Muscle layer of colon (tissue), 2 donors: ENCODE measurements around the gene DQX1.
"Not testable (repeated sequence)": the region's sequence is repeated elsewhere in the genome, so short reads cannot be mapped to it uniquely, and the experiment has no call there.

Experiments
- H3K27ac ChIP-seq: one replicate; pipeline ENCODE4 v1.7.0; 2013; ENCODE audit warnings: low read depth, mild to moderate bottlenecking, low read length, moderate library complexity
- H3K27me3 ChIP-seq, 2 donors: one replicate each; pipeline ENCODE4 v1.7.0; 2013; ENCODE audit warnings: low read length in 2 of 2, mild to moderate bottlenecking in 2 of 2; ENCODE audit not compliant: insufficient read depth in 2 of 2, control insufficient read depth in 1 of 2
- H3K36me3 ChIP-seq: one replicate; pipeline ENCODE4 v1.7.0; 2013; ENCODE audit warnings: mild to moderate bottlenecking, low read length; ENCODE audit not compliant: insufficient read depth
- H3K4me1 ChIP-seq: one replicate; pipeline ENCODE4 v1.7.0; 2013; ENCODE audit warnings: mild to moderate bottlenecking, low read length; ENCODE audit not compliant: insufficient read depth
- H3K4me3 ChIP-seq, 2 donors: one replicate each; pipeline ENCODE4 v1.7.0; 2013; ENCODE audit warnings: low read length in 2 of 2, low read depth in 1 of 2, mild to moderate bottlenecking in 1 of 2, moderate library complexity in 1 of 2
- H3K9ac ChIP-seq: one replicate; pipeline ENCODE4 v1.7.0; 2013; ENCODE audit warnings: low read length
- H3K9me3 ChIP-seq: one replicate; pipeline ENCODE4 v1.7.0; 2013; ENCODE audit warnings: mild to moderate bottlenecking, low read length
- donor health status: abdominal sarcoma.
- donor health status: Adenocarcinoma of cecum.

The DQX1 gene

DNA sequence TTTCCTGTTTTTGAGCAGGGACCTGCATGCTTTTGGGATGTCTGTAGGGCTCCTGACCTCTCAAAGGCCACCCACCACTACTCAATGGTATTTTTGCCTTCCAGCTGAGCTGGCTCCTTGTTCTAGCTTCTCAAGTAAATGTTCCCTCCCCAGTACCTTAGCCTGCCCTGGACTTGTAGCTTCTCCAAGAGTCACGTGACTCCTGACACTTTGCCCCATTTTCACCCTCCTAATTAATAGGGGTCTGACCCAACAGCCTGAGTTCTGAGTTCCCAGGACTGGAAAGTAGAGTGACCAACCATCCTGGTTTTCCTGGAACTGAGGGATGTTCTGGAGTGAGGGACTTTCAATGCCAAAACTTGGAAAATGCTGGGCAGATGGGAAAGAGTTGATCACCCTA, 30.6 kb downstream of the DQX1 start:
- no peak overlapping the region for H3K27ac ChIP-seq
- peaks cover 17 to 36% of the 10 kb centered on the region in 2 donors for H3K27me3 ChIP-seq
- H3K36me3 ChIP-seq, result peaks cover 35% of the 10 kb centered on the region
- H3K9me3 ChIP-seq, result no peaks in the 10 kb centered on the region
- peaks cover 16% of the 10 kb centered on the region for H3K4me1 ChIP-seq
- no peak overlapping the region for H3K9ac ChIP-seq
- no peak overlapping the region for H3K4me3 ChIP-seq

- Histone ChIP-seq H3K9me3 (no peaks in the 10 kb centered on the region), H3K4me3 (no peak overlapping the region), H3K36me3 (peaks cover 51% of the 10 kb centered on the region), H3K4me1 (peaks cover 11% of the 10 kb centered on the region), H3K27ac (no peak overlapping the region), H3K27me3 (peaks cover 9 to 17% of the 10 kb centered on the region in 2 donors), H3K9ac (no peak overlapping the region)
These were observed 32.5 kb downstream of the DQX1 start for GRCh38 chr2:74493546-74493945.

DNA sequence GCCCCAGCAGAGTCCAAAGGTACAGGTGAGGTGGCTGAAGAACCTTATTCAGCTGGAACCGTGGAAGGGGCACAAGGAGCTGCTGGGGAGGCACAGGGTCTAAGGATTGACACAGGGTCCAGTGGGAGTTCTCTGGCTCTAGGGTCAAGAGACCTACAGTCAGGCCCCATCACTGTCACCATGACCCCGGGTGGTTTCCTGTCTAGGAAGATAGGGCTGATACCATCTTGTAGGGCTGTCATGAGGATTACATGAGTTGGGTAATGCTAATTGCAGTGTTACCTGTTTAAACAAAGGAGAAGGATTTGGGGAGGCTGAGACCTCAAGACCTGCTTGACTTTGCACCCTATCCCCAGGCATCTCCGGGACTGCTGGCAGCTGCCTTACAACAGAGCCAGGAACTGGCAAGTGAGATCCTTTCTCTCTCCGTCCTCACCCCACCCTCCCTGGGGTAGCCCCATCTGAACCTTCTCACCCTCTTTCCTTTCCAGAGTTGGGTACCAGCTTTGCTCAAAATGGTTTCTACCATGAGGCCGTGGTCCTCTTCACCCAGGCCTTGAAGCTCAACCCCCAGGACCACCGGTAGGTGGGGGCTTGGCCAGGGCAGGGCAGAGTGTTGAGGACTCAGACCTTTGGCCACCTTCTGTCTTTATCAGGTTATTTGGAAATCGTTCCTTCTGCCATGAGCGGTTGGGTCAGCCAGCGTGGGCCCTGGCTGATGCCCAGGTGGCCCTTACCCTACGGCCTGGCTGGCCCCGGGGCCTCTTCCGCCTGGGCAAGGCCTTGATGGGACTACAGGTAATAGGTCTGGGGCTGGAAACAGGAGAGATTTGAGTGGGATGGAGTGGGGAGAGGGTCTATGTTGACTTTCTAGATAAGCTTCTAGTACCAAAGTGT, 34.1 kb downstream of the DQX1 start:
- Histone ChIP-seq H3K4me3 (no peak overlapping the region), H3K4me1 (no peaks in the 10 kb centered on the region), H3K36me3 (peaks cover 58% of the 10 kb centered on the region), H3K9ac (no peak overlapping the region), H3K27me3 (peaks cover 0 to under 1% of the 10 kb centered on the region in 2 donors), H3K27ac (no peak overlapping the region), H3K9me3 (no peaks in the 10 kb centered on the region)

DNA sequence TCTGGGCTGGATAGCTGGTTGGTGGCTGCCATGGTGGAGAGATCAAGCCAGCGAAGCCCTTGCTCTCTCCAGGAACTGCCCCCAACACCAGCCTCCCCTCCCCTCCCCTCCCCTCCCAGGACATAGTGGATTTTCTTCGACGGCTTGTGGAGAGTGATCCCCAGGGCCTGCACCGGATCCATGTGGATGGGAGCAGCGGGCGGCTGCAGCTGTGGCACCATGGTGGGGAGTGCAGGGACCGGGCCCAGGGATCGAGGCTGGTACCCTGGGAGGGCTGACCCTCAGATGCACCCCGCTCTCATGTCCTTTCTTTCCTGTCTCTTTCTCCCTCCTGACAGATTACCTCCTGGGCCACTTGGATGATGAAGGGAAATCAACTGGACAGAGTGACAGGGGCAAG, 36.1 kb downstream of the DQX1 start:
- no peaks in the 10 kb centered on the region for H3K9me3 ChIP-seq
- no peak overlapping the region for H3K4me3 ChIP-seq
- H3K9ac ChIP-seq, result no peak overlapping the region
- H3K27ac ChIP-seq, result no peak overlapping the region
- no peaks in the 10 kb centered on the region for H3K27me3 ChIP-seq
- peaks cover 65% of the 10 kb centered on the region for H3K36me3 ChIP-seq
- no peaks in the 10 kb centered on the region for H3K4me1 ChIP-seq

DNA sequence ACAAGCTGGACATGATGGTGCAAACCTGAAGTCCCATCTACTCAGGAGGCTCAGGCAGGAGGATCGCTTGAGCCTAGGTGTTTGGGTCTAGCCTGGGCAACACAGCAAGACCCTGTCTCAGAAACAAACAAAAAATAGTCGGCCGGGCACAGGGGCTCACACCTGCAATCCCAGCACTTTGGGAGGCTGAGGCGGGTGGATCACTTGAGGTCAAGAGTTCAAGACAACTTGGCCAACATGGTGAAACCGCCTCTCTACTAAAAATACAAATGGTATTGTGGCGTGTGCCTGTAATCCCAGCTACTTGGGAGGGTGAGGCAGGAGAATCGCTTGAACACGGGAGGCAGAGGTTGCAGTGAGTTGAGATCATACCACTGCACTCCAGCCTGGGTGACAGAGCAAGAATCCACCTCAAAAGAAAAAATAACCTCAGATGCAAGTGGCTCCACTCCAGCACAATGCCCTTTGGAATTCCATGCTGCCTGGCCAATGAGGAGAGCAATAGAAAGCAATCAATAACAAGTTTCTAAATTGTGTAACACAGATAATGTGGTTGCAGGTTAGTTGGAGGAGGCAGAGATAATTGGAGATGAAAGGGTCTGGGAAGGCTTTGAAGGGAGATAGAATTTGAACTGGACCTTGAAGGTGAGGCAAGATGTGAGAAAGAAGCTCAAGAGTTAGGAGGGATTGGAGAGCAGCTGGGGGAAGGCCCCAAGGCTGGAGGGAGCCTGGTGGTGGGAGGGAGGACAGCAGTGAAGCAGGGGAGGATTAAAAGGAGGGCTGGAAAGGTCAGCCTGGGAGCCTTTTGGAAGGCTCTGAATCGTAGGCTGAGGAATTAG, 37.2 kb downstream of the DQX1 start:
- H3K36me3 ChIP-seq, result peaks cover 62% of the 10 kb centered on the region
- no peak overlapping the region for H3K9ac ChIP-seq

GRCh38 chr2:74486141-74486540, 39.9 kb downstream of the DQX1 start:
- Histone ChIP-seq H3K9me3 (no peaks in the 10 kb centered on the region), H3K27ac (no peak overlapping the region), H3K36me3 (peaks cover 37% of the 10 kb centered on the region), H3K27me3 (no peaks in the 10 kb centered on the region), H3K4me3 (no peak overlapping the region), H3K9ac (no peak overlapping the region), H3K4me1 (peaks cover 13% of the 10 kb centered on the region)

More for the DNA sequence above, 37.2 kb downstream of the DQX1 start:
- Histone ChIP-seq H3K4me1 (no peaks in the 10 kb centered on the region), H3K27ac (no peak overlapping the region), H3K9me3 (no peaks in the 10 kb centered on the region), H3K4me3 (no peak overlapping the region), H3K27me3 (no peaks in the 10 kb centered on the region)

- peaks cover 33% of the 10 kb centered on the region for H3K36me3 ChIP-seq
- peak overlapping the region; percentile 85 to 99 for H3K4me3 ChIP-seq
- peak overlapping the region; percentile 93 for H3K27ac ChIP-seq
- H3K4me1 ChIP-seq, result peaks cover 26% of the 10 kb centered on the region
- H3K27me3 ChIP-seq, H3K9me3 ChIP-seq: not testable (repeated sequence)
- H3K9ac ChIP-seq, result peak overlapping the region; percentile 69
These were observed 42.3 kb downstream of the DQX1 start for GRCh38 chr2:74483675-74484164.

DNA sequence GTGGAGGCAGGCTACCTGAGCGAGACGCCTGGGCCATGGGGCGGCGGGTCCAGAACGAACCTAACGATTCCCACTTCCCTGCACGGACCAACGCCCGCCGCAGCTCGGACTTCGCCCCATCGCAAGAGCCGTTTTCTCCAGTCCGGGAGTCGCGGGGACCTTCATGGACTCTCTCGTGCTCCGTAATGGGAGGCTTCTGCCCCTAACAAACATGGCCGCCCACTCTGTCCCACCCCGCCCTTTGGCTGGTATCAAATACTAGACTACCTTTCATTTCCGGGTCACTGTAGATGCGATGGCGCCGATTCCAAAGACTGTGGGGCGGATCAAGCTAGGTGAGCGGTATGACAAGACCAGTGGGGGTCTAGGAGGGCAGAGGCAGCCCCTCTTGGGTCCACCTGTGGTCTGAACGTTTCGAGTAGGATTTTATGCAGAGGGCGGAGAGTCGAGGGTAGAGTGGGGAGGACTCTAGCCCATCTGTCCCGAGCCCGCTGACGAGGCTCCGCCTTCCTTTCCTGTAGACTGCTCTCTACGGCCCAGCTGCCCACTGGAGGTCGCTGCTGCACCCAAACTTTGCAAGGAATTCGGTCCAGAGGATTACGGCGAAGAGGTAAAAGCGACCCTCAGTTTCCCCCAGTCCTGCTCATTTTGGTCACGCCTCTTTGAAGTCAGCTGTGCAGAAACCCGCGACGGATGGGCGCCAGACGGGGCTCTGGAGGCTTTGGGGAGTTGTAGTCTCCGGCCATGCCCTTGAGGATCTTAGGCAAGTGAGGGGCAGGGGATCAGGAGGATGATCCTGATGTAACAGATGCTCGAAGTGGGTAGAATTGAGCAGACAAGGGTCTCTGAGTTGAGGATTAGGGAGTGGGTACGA, 43.0 kb downstream of the DQX1 start, which contains the start of the genes CCDC142 and TTC31:
TSS of gene CCDC142 (minus strand) at position 198 of the 874 bp plus-strand sequence. CDS start at position 37, 161 bp downstream.
TSS of gene TTC31 (plus strand) at position 281 of the 874 bp plus-strand sequence. CDS start at position 296, 15 bp downstream.
- H3K27me3 ChIP-seq, result no peaks in the 10 kb centered on the region
- H3K4me1 ChIP-seq, result peaks cover 26% of the 10 kb centered on the region
- H3K4me3 ChIP-seq, result peak within 1 kb of the TSS; percentile 85 to 99
- no peaks in the 10 kb centered on the region for H3K9me3 ChIP-seq
- peak within 1 kb of the TSS; percentile 69 for H3K9ac ChIP-seq
- peak within 1 kb of the TSS; percentile 93 for H3K27ac ChIP-seq
- H3K36me3 ChIP-seq, result peaks cover 26% of the 10 kb centered on the region

GRCh38 chr2:74481961-74482800, 43.9 kb downstream of the DQX1 start:
- Histone ChIP-seq H3K27me3 (no peaks in the 10 kb centered on the region), H3K4me3 (peak overlapping the region; percentile 85 to 99), H3K4me1 (peaks cover 26% of the 10 kb centered on the region), H3K9me3 (no peaks in the 10 kb centered on the region), H3K36me3 (peaks cover 29% of the 10 kb centered on the region), H3K27ac (peak overlapping the region; percentile 93), H3K9ac (peak overlapping the region; percentile 69)

GRCh38 chr2:74481431-74481830, 44.6 kb downstream of the DQX1 start:
- H3K27me3 ChIP-seq, result no peaks in the 10 kb centered on the region
- peaks cover 28% of the 10 kb centered on the region for H3K36me3 ChIP-seq
- no peak overlapping the region for H3K27ac ChIP-seq
- peak overlapping the region; percentile 85 to 99 for H3K4me3 ChIP-seq
- no peaks in the 10 kb centered on the region for H3K9me3 ChIP-seq
- peaks cover 26% of the 10 kb centered on the region for H3K4me1 ChIP-seq
- peak overlapping the region; percentile 69 for H3K9ac ChIP-seq
